H1 (cell line): ENCODE results near the gene TNFAIP1.

Experiments used
- JUND ChIP-seq: IDR thresholded peaks from 2 replicates; pipeline ENCODE4 v1.6.1; 2011; ENCODE audit warnings: mild to moderate bottlenecking, improper control_type of control experiment, low read length
- MAFK ChIP-seq: IDR thresholded peaks from 2 replicates; pipeline ENCODE4 v1.6.1; 2012; ENCODE audit warnings: low read depth, mild to moderate bottlenecking, improper control_type of control experiment, low read length
- POLR2AphosphoS5 ChIP-seq: IDR thresholded peaks from 2 replicates; pipeline ENCODE4 v1.6.1; 2011; ENCODE audit warnings: low read depth, low read length
- SIN3A ChIP-seq, 2 experiments: IDR thresholded peaks in 1 of 2; conservative IDR thresholded peaks in 1 of 2; 2 replicates each; pipeline ENCODE4 v1.6.1; 2011 to 2012; ENCODE audit warnings: low read length in 2 of 2, improper control_type of control experiment in 1 of 2, low read depth in 1 of 2, mild to moderate bottlenecking in 1 of 2
- YY1 ChIP-seq: IDR thresholded peaks from 2 replicates; pipeline ENCODE4 v1.6.1; 2011; ENCODE audit warnings: low read depth, mild to moderate bottlenecking, low read length
- TF ChIP-seq, protein P1 (sequence below), 3 experiments: IDR thresholded peaks; 1 replicate in 2 of 3; 2 replicates in 1 of 3; pipeline versions ENCODE4 v1.5.1 to v1.6.1; 2011; ENCODE audit warnings: low read length in 3 of 3, mild to moderate bottlenecking in 3 of 3, inconsistent platforms in 2 of 3, low read depth in 1 of 3, moderate library complexity in 1 of 3; ENCODE audit not compliant: insufficient read depth in 1 of 3; ENCODE audit errors: control extremely low read depth in 1 of 3
- TF ChIP-seq, protein P2 (sequence below): IDR thresholded peaks from 2 replicates; pipeline ENCODE4 v1.6.1; 2012; ENCODE audit warnings: inconsistent platforms
- TF ChIP-seq, protein P3 (sequence below): IDR thresholded peaks from 2 replicates; pipeline ENCODE4 v1.6.1; 2012; ENCODE audit warnings: low read length, inconsistent platforms

DNA sequence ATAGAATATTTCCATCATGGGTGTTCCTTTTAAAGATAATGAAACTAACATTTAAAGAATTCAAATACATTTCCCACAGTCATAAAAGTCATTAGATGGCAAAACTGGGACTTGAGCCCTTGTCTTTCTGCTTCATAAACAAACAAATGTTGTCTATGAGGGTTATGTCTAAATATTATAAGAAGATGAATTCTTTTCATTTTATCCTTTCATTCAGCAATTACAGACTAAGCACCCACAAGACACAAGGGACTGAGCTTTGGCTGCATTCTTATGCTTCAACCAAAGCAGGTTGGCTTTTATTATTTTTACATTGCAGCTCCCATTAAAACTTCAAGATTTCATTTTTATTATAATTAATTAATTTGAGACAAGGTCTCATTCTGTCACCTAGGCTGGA is 50.8 kb downstream of the TNFAIP1 start:
- TF ChIP-seq, protein P1, sequence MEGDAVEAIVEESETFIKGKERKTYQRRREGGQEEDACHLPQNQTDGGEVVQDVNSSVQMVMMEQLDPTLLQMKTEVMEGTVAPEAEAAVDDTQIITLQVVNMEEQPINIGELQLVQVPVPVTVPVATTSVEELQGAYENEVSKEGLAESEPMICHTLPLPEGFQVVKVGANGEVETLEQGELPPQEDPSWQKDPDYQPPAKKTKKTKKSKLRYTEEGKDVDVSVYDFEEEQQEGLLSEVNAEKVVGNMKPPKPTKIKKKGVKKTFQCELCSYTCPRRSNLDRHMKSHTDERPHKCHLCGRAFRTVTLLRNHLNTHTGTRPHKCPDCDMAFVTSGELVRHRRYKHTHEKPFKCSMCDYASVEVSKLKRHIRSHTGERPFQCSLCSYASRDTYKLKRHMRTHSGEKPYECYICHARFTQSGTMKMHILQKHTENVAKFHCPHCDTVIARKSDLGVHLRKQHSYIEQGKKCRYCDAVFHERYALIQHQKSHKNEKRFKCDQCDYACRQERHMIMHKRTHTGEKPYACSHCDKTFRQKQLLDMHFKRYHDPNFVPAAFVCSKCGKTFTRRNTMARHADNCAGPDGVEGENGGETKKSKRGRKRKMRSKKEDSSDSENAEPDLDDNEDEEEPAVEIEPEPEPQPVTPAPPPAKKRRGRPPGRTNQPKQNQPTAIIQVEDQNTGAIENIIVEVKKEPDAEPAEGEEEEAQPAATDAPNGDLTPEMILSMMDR (IDR thresholded peaks at IDR 0.05; ENCODE audit: control extremely low read depth in 1 of 3, insufficient read depth in 1 of 3, low read depth in 1 of 3, low read length in 3 of 3): no peak
- TF ChIP-seq POLR2AphosphoS5 (no peak), SIN3A (conservative IDR thresholded peaks at IDR 0.05 in 1 of 2, IDR thresholded peaks at IDR 0.05 in 1 of 2; ENCODE audit: low read depth in 1 of 2, low read length in 2 of 2) (no peak), YY1 (no peak), MAFK (no peak), JUND (no peak)
- TF ChIP-seq, protein P2, sequence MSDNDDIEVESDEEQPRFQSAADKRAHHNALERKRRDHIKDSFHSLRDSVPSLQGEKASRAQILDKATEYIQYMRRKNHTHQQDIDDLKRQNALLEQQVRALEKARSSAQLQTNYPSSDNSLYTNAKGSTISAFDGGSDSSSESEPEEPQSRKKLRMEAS: no peak
- TF ChIP-seq, protein P3, sequence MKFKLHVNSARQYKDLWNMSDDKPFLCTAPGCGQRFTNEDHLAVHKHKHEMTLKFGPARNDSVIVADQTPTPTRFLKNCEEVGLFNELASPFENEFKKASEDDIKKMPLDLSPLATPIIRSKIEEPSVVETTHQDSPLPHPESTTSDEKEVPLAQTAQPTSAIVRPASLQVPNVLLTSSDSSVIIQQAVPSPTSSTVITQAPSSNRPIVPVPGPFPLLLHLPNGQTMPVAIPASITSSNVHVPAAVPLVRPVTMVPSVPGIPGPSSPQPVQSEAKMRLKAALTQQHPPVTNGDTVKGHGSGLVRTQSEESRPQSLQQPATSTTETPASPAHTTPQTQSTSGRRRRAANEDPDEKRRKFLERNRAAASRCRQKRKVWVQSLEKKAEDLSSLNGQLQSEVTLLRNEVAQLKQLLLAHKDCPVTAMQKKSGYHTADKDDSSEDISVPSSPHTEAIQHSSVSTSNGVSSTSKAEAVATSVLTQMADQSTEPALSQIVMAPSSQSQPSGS: no peak
